Measurements from ENCODE around the gene PRXL2B.

Gene PRXL2B

GRCh38 chr1:2587071-2587859, 688 bp downstream of the PRXL2B start:
- no peak for DNase-seq

GRCh38 chr1:2587860-2588571, 1.4 kb downstream of the PRXL2B start:
- no peak for DNase-seq

- DNase-seq = no peak
These were observed 2.3 kb downstream of the PRXL2B start for GRCh38 chr1:2588661-2589430.

- no peak for DNase-seq
These were observed 3.1 kb downstream of the PRXL2B start for GRCh38 chr1:2589431-2590232.

GRCh38 chr1:2590233-2591141, 3.9 kb downstream of the PRXL2B start:
- no peak for DNase-seq

- DNase-seq = no peak
These were observed 4.6 kb downstream of the PRXL2B start for GRCh38 chr1:2591233-2591580.

- DNase-seq = no peak
These were observed 5.1 kb downstream of the PRXL2B start for GRCh38 chr1:2591581-2592261.

GRCh38 chr1:2592672-2593071, 6.1 kb downstream of the PRXL2B start:
- DNase-seq = no peak

- DNase-seq = no peak
These were observed 6.8 kb downstream of the PRXL2B start for GRCh38 chr1:2593251-2593878.

- no peak for DNase-seq
These were observed 7.5 kb downstream of the PRXL2B start for GRCh38 chr1:2594001-2594640.

GRCh38 chr1:2594641-2595131, 8.1 kb downstream of the PRXL2B start:
- no peak for DNase-seq

- no peak for DNase-seq
These were observed 8.8 kb downstream of the PRXL2B start for GRCh38 chr1:2595261-2595811.

- DNase-seq = no peak
These were observed 9.4 kb downstream of the PRXL2B start for GRCh38 chr1:2595812-2596529.

- no peak for DNase-seq
These were observed 10.2 kb downstream of the PRXL2B start for GRCh38 chr1:2596530-2597333.

- no peak for DNase-seq
These were observed 11.1 kb downstream of the PRXL2B start for GRCh38 chr1:2597441-2598328.

GRCh38 chr1:2598329-2598931, 11.9 kb downstream of the PRXL2B start:
- DNase-seq = no peak

Data from CD4-positive, alpha-beta T cell treated with Interferon gamma for 1 hour (primary cell).